GM12875 (cell line): ENCODE results near the gene PARP14.
A peak's percentile ranks its signal among the peaks of the same experiment; 100 is the strongest.
"Not testable (repeated sequence)": the region's sequence is repeated elsewhere in the genome, so short reads cannot be mapped to it uniquely, and the experiment has no call there.

Experiments
- H3K4me3 ChIP-seq: one replicate; pipeline ENCODE4 v1.5.1; 2011; ENCODE audit warnings: low read depth, low read length, control low read depth
- TF ChIP-seq, protein P1 (sequence below): IDR thresholded peaks from 2 replicates; pipeline ENCODE4 v1.5.1; 2011; ENCODE audit warnings: low read depth, mild to moderate bottlenecking, control low read depth, inconsistent platforms, low read length, moderate library complexity, borderline replicate concordance; ENCODE audit not compliant: insufficient read depth

The PARP14 gene

DNA sequence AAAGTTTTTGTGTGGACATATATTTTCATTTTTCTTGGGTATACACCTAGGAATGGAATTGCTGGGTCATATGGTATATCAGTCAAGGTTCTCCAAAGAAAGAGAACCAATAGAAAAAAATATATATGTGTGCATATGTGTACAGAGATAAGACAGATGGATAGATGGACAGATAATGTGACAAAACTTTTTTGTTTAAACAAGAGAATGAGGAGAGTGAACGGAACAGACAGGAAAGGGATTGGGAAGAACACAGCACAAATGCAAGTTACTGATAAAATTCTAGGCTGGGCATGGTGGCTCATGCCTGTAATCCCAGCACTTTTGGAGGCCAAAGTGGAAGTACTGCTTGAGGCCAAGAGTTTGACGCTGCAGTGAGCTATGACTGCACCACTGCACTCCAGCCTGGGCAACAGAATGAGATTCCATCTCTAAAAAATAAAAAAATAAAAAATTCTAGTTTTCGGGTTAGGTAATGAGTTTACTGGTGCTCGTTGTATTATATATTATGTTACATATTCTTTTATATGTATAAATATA, 63.0 kb downstream of the PARP14 start:
- TF ChIP-seq, protein P1, sequence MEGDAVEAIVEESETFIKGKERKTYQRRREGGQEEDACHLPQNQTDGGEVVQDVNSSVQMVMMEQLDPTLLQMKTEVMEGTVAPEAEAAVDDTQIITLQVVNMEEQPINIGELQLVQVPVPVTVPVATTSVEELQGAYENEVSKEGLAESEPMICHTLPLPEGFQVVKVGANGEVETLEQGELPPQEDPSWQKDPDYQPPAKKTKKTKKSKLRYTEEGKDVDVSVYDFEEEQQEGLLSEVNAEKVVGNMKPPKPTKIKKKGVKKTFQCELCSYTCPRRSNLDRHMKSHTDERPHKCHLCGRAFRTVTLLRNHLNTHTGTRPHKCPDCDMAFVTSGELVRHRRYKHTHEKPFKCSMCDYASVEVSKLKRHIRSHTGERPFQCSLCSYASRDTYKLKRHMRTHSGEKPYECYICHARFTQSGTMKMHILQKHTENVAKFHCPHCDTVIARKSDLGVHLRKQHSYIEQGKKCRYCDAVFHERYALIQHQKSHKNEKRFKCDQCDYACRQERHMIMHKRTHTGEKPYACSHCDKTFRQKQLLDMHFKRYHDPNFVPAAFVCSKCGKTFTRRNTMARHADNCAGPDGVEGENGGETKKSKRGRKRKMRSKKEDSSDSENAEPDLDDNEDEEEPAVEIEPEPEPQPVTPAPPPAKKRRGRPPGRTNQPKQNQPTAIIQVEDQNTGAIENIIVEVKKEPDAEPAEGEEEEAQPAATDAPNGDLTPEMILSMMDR = no peak
- no peak overlapping the region for H3K4me3 ChIP-seq

DNA sequence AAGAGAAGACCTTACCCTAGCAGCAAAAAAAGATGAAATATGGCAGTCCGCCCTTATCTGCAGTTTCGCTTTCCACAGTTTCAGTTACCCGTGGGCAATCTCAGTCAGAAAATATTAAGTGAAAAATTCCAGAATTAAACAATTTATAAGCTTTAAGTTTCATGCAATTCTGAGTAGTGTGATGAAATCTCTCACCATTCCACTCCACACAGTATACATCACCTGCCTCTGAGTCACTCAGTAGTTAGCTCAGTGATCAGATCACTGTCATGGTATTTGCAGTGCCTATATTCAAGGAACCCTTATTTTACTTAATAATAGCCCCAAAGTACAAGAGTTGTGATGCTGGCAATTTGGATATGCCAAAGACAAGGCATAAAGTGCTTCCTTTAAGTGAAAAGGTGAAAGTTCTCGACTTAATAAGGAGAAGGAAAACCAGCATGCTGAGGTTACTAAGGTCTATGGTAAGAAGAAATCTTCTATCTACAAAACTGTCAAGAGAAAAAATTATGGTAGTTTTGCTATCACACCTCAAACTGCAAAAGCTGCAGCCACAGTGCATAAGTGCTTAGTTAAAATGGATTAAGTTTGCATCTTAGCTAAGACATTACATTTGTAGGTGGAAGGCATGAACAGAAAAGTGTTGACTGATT, 64.9 kb downstream of the PARP14 start:
- TF ChIP-seq, protein P1 = no peak
- no peak overlapping the region for H3K4me3 ChIP-seq

DNA sequence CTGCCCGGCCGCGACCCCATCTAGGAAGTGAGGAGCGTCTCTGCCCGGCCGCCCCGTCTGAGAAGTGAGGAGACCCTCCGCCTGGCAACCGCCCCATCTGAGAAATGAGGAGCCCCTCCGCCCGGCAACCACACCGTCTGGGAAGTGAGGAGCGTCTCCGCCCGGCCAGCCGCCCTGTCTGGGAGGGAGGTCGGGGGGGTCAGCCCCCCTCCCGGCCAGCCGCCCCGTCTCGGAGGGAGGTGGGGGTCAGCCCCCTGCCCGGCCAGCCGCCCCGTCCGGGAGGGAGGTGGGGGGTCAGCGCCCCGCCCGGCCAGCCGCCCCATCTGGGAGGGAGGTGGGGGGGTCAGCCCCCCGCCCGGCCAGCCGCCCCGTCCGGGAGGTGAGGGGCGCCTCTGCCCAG, 66.7 kb downstream of the PARP14 start:
- H3K4me3 ChIP-seq = not testable (repeated sequence)

DNA sequence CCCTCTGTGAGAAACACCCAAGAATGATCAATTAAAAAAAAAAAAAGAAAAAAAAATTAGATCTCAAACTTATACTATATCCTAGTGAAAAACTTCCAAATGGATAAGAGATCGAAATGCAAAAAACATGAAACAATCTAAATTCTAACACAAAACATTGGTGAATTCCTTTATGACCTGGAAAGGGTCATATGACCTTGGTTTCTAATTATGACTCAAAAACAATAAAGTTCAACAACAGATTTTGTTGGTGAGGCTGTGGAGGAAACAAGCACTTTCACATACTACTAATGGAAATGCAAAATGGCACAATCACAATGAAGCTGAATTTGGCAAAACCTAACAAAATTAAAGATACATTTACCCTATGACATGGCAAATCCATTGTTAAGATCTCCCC, 67.7 kb downstream of the PARP14 start:
- TF ChIP-seq, protein P1 = no peak
- no peak overlapping the region for H3K4me3 ChIP-seq

DNA sequence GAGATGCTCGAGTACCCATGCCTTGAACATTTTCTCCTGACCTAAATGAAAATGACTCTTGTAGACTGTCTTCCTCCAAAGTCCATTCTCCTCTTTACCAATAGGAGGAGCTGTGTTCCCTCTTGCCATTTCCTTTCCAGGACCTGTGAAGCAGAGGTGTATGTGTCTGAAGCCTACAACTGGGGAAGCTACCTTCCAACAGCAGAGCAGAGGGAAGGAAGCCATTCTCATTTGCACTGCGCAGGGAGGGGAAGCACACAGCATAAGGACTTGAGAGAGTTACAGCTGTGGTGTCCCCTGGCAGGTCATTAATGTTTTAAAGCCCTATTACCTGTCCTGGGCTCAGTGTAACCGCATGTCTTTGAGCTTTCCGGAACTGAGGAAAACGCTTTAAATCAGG, 74.3 kb downstream of the PARP14 start:
- H3K4me3 ChIP-seq = no peak overlapping the region
- TF ChIP-seq, protein P1 = peak; percentile 79

DNA sequence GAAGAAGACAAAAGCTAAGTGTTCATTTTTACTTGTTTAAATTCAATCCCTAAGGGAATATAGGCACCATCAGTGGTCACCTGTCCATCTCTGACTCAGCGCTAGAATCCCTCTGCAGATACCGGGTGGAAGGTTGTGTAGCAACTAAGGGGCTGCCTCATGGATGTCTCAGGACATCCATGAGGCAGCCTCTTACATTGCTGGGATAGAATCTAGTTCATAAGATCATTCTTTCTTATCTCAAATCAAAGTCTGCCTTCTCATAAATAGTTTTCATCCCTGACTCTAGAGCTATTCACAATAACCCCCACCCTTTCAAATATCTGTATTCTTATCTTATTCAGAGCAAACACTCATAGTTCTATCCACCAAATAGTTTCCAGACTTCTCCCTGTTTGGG, 74.9 kb downstream of the PARP14 start:
- H3K4me3 ChIP-seq = no peak overlapping the region
- TF ChIP-seq, protein P1 = no peak

DNA sequence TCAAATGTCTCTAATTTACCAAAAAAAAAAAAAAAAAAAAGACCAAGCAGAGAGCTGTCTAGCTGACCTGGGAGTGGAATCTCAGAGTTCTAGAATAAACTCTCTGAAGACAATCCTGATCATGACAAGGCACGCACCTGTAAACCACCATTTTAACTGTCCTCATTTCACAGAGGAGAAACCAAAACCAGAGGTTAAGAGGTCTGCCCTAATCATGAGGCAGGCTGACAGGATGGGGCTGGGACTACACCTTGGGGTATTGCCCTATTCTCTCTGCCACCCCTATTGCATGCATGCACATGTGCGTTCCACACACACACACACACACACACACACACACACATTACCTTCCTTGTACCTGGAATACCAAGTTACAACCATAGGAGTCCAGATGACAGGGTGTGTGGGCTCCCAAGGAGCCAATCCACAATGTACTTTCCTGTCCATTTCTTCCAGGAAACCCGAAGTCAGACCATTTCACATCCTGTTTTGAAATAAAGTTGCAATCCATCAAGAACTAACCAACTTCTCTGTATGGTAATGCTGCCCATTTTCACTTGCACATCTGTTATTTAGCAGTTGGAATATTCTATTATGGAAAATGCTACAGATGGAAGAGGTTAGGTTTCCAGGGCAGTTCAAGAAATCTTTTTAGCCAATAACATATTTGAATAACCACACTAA, 78.4 kb downstream of the PARP14 start:
- TF ChIP-seq, protein P1 = no peak

More for the DNA sequence above, 78.4 kb downstream of the PARP14 start:
- no peak overlapping the region for H3K4me3 ChIP-seq
